ENCODE results near the gene VTI1A.

VTI1A gene

DNA sequence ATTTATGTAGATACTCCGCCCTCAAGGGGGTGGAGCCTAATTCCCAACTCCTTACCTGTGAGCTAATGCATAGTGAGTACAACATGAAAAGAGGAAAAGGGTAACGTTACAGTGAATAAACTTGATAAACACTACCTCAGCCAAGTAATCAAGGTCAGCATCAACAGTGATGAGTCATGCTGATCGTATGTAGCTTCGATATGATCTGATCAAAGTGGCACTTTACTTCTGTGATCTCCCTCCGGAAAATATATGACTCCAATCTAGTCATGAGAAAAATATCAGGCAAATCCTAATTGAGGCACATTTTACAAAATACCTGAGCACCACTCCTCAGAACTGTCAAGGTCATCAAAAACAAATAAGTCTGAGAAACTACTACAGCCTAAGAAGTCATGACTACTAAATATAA is 70.4 kb downstream of the VTI1A start:
- peaks cover 19% of the 10 kb centered on the region for H3K4me1 ChIP-seq (ENCODE audit: control insufficient read depth, insufficient read depth, low read length)
- TF ChIP-seq, protein P1, sequence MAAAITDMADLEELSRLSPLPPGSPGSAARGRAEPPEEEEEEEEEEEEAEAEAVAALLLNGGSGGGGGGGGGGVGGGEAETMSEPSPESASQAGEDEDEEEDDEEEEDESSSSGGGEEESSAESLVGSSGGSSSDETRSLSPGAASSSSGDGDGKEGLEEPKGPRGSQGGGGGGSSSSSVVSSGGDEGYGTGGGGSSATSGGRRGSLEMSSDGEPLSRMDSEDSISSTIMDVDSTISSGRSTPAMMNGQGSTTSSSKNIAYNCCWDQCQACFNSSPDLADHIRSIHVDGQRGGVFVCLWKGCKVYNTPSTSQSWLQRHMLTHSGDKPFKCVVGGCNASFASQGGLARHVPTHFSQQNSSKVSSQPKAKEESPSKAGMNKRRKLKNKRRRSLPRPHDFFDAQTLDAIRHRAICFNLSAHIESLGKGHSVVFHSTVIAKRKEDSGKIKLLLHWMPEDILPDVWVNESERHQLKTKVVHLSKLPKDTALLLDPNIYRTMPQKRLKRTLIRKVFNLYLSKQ (tag by site-specific recombination; IDR thresholded peaks at IDR 0.05; ENCODE audit: borderline replicate concordance): no peak
- no peak for TF ChIP-seq ZNF37A (tag by site-specific recombination; IDR thresholded peaks at IDR 0.05)
- no peak for TF ChIP-seq ZNF169 (tag by site-specific recombination; IDR thresholded peaks at IDR 0.05)
- TF ChIP-seq TRIM28 (IDR thresholded peaks at IDR 0.05; ENCODE audit: borderline replicate concordance, low read length): no peak
- TF ChIP-seq SP3 (tag by site-specific recombination; IDR thresholded peaks at IDR 0.05): 0 out of 2 replicates have a peak, but pooled peaks have one; percentile 5
- TF ChIP-seq ZNF747 (tag by site-specific recombination; IDR thresholded peaks at IDR 0.05): no peak
- TF ChIP-seq ZNF426 (tag by site-specific recombination; IDR thresholded peaks at IDR 0.05): no peak
- TF ChIP-seq ZNF473 (tag by site-specific recombination; IDR thresholded peaks at IDR 0.05): no peak
- TF ChIP-seq KLF8 (tag by site-specific recombination; IDR thresholded peaks at IDR 0.05): 0 out of 2 replicates have a peak, but pooled peaks have one; percentile 35
- TF ChIP-seq HOXD13 (CRISPR knock-in tag; IDR thresholded peaks at IDR 0.05; ENCODE audit: borderline replicate concordance): no peak
- no peak for TF ChIP-seq ZNF155 (tag by site-specific recombination; IDR thresholded peaks at IDR 0.05)
- TF ChIP-seq, protein P2, sequence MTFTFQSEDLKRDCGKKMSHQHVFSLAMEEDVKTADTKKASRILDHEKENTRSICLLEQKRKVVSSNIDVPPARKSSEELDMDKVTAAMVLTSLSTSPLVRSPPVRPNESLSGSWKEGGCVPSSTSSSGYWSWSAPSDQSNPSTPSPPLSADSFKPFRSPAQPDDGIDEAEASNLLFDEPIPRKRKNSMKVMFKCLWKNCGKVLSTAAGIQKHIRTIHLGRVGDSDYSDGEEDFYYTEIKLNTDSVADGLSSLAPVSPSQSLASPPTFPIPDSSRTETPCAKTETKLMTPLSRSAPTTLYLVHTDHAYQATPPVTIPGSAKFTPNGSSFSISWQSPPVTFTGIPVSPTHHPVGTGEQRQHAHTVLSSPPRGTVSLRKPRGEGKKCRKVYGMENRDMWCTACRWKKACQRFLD (tag by site-specific recombination; IDR thresholded peaks at IDR 0.05): no peak
- TF ChIP-seq ZNF544 (tag by site-specific recombination; IDR thresholded peaks at IDR 0.05): no peak
- no peaks in the 10 kb centered on the region for H3K9me3 ChIP-seq (ENCODE audit: control insufficient read depth, insufficient read depth, low read depth, low read length)
- CTCF ChIA-PET: interaction anchor here (0.6 kb wide), 2 partner anchors 185 to 781 kb away, joined by 3 read pairs; no protein-coding TSS in a partner anchor
- no peak overlapping the region for H3K27ac ChIP-seq (ENCODE audit: extremely low read depth, low read depth, low read length)
- no peak overlapping the region for H3K4me3 ChIP-seq (ENCODE audit: low read depth, low read length)
- POLR2A ChIA-PET: no interaction called here
- H3K36me3 ChIP-seq (ENCODE audit: control insufficient read depth in 2 of 2, insufficient read depth in 1 of 2, low read length in 2 of 2): no peaks in the 10 kb centered on the region

DNA sequence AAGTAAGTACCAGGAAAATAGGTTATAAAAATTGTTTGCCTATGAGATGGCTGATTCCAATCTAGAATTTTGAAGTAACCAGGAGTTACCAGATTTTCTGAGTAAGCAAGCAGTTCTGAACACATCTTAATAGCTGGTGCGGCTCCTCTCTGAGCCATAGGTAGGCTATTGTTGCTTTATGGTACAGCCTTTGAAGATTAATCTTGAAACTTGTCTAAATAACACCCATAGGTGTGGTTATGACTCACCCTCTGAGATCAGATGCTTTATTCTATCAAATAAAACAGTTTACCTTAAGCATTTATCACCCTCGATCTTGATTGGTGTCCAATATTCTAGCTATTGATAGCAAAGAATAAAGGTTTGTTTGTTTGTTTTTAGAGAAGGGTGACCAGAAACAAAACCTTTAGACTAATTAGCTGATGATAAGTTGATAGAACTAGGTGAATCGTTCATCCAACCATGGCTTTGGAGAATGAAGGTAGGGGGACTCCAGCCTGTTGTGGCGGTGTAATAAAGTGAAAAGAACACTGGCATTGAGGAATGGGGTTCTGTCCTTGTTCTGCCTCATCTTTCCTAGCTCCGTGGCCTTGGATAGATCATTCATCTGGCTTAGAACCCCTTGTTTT is 72.2 kb downstream of the VTI1A start:
- peak; percentile 55; the same call in 1 of the 2 replicates for TF ChIP-seq KLF1 (tag by site-specific recombination; IDR thresholded peaks at IDR 0.05)
- TF ChIP-seq FEZF1 (tag by site-specific recombination; IDR thresholded peaks at IDR 0.05): no peak
- CTCF ChIA-PET: interaction anchor here (0.6 to 0.7 kb wide), 2 partner anchors 14 to 44 kb away, joined by 3 to 4 read pairs; no protein-coding TSS in a partner anchor
- Histone ChIP-seq H3K4me3 (ENCODE audit: low read depth, low read length) (no peak overlapping the region), H3K4me1 (ENCODE audit: control insufficient read depth, insufficient read depth, low read length) (peaks cover 19% of the 10 kb centered on the region), H3K27ac (ENCODE audit: extremely low read depth, low read depth, low read length) (no peak overlapping the region), H3K9me3 (ENCODE audit: control insufficient read depth, insufficient read depth, low read depth, low read length) (no peaks in the 10 kb centered on the region), H3K36me3 (ENCODE audit: control insufficient read depth in 2 of 2, insufficient read depth in 1 of 2, low read length in 2 of 2) (no peaks in the 10 kb centered on the region)
- POLR2A ChIA-PET: no interaction called here

DNA sequence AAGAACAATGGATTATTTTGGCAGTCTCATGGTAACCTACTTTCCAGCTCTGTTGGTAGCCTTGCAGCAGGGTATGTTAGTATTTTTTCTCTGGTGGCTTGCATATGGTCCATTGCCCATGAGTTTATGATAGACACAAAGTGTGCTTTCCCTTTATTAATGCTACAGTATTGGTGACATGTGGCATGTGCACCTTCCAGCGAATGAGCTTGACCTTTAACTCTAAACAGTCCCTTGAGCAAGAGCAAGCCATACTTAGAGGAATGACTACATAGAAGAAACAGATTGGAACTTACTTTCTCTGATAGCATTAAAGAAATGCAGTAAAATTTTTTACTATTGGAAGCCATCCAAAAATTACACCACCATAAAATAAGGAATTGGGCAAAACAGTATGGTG is 73.9 kb downstream of the VTI1A start:
- POLR2A ChIA-PET: no interaction called here
- H3K27ac ChIP-seq (ENCODE audit: extremely low read depth, low read depth, low read length): no peak overlapping the region

More for the DNA sequence above, 73.9 kb downstream of the VTI1A start:
- no peaks in the 10 kb centered on the region for H3K36me3 ChIP-seq (ENCODE audit: control insufficient read depth in 2 of 2, insufficient read depth in 1 of 2, low read length in 2 of 2)
- no peaks in the 10 kb centered on the region for H3K9me3 ChIP-seq (ENCODE audit: control insufficient read depth, insufficient read depth, low read depth, low read length)
- no peak overlapping the region for H3K4me3 ChIP-seq (ENCODE audit: low read depth, low read length)
- peaks cover 11% of the 10 kb centered on the region for H3K4me1 ChIP-seq (ENCODE audit: control insufficient read depth, insufficient read depth, low read length)
- CTCF ChIA-PET: no interaction called here
- TF ChIP-seq ZNF157 (tag by site-specific recombination; IDR thresholded peaks at IDR 0.05): no peak
- TF ChIP-seq, protein P3, sequence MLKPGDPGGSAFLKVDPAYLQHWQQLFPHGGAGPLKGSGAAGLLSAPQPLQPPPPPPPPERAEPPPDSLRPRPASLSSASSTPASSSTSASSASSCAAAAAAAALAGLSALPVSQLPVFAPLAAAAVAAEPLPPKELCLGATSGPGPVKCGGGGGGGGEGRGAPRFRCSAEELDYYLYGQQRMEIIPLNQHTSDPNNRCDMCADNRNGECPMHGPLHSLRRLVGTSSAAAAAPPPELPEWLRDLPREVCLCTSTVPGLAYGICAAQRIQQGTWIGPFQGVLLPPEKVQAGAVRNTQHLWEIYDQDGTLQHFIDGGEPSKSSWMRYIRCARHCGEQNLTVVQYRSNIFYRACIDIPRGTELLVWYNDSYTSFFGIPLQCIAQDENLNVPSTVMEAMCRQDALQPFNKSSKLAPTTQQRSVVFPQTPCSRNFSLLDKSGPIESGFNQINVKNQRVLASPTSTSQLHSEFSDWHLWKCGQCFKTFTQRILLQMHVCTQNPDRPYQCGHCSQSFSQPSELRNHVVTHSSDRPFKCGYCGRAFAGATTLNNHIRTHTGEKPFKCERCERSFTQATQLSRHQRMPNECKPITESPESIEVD (tag by site-specific recombination; IDR thresholded peaks at IDR 0.05): 0 out of 2 replicates have a peak, but pooled peaks have one; percentile 29
- no peak for TF ChIP-seq ZNF391 (tag by site-specific recombination; IDR thresholded peaks at IDR 0.05; ENCODE audit: borderline replicate concordance, low read depth)
